ENCODE results near the gene PAPSS2. TPM values are rescaled to one million over a fixed set of nuclear protein-coding genes. Genes with fewer than 3 reads are reported as not detected.
"Not testable (repeated sequence)": the region's sequence is repeated elsewhere in the genome, so short reads cannot be mapped to it uniquely, and the experiment has no call there.

The PAPSS2 gene
- total RNA-seq, 1 donor from 2014 or later, result 8.9 TPM

GRCh38 chr10:87640043-87640442, 19.6 kb upstream of the PAPSS2 start:
- no peak overlapping the region for H3K4me3 ChIP-seq (ENCODE audit: low read length in 3 of 3)
- no peaks in the 10 kb centered on the region for H3K9me3 ChIP-seq (ENCODE audit: control insufficient read depth in 3 of 3, low read length in 3 of 3)
- H3K27me3 ChIP-seq (ENCODE audit: control insufficient read depth in 3 of 3, insufficient read depth in 3 of 3, low read length in 3 of 3), result no peaks in the 10 kb centered on the region
- no peak overlapping the region for H3K27ac ChIP-seq (ENCODE audit: low read depth, low read length)
- no peaks in the 10 kb centered on the region for H3K36me3 ChIP-seq (ENCODE audit: control insufficient read depth in 3 of 3, insufficient read depth in 3 of 3, low read length in 3 of 3)
- H3K4me1 ChIP-seq (ENCODE audit: control insufficient read depth in 3 of 3, insufficient read depth in 3 of 3, low read length in 3 of 3), result no peaks in the 10 kb centered on the region
- no peak overlapping the region for H3K9ac ChIP-seq (ENCODE audit: low read depth in 1 of 3, low read length in 3 of 3)

GRCh38 chr10:87642486-87642885, 17.2 kb upstream of the PAPSS2 start:
- no peaks in the 10 kb centered on the region for H3K4me1 ChIP-seq (ENCODE audit: control insufficient read depth in 3 of 3, insufficient read depth in 3 of 3, low read length in 3 of 3)
- no peak overlapping the region for H3K4me3 ChIP-seq (ENCODE audit: low read length in 3 of 3)
- H3K27me3 ChIP-seq (ENCODE audit: control insufficient read depth in 3 of 3, insufficient read depth in 3 of 3, low read length in 3 of 3), result no peaks in the 10 kb centered on the region
- H3K9ac ChIP-seq (ENCODE audit: low read depth in 1 of 3, low read length in 3 of 3), result no peak overlapping the region
- H3K36me3 ChIP-seq (ENCODE audit: control insufficient read depth in 3 of 3, insufficient read depth in 3 of 3, low read length in 3 of 3), result no peaks in the 10 kb centered on the region
- no peak overlapping the region for H3K27ac ChIP-seq (ENCODE audit: low read depth, low read length)
- no peaks in the 10 kb centered on the region for H3K9me3 ChIP-seq (ENCODE audit: control insufficient read depth in 3 of 3, low read length in 3 of 3)

GRCh38 chr10:87642988-87643387, 16.7 kb upstream of the PAPSS2 start:
- no peaks in the 10 kb centered on the region for H3K36me3 ChIP-seq (ENCODE audit: control insufficient read depth in 3 of 3, insufficient read depth in 3 of 3, low read length in 3 of 3)
- no peak overlapping the region for H3K4me3 ChIP-seq (ENCODE audit: low read length in 3 of 3)
- H3K4me1 ChIP-seq (ENCODE audit: control insufficient read depth in 3 of 3, insufficient read depth in 3 of 3, low read length in 3 of 3), result no peaks in the 10 kb centered on the region
- no peak overlapping the region for H3K27ac ChIP-seq (ENCODE audit: low read depth, low read length)
- no peaks in the 10 kb centered on the region for H3K9me3 ChIP-seq (ENCODE audit: control insufficient read depth in 3 of 3, low read length in 3 of 3)
- H3K27me3 ChIP-seq (ENCODE audit: control insufficient read depth in 3 of 3, insufficient read depth in 3 of 3, low read length in 3 of 3), result no peaks in the 10 kb centered on the region
- no peak overlapping the region for H3K9ac ChIP-seq (ENCODE audit: low read depth in 1 of 3, low read length in 3 of 3)

GRCh38 chr10:87643920-87644319, 15.8 kb upstream of the PAPSS2 start:
- Histone ChIP-seq H3K4me1 (ENCODE audit: control insufficient read depth in 3 of 3, insufficient read depth in 3 of 3, low read length in 3 of 3) (no peaks in the 10 kb centered on the region), H3K36me3 (ENCODE audit: control insufficient read depth in 3 of 3, insufficient read depth in 3 of 3, low read length in 3 of 3) (no peaks in the 10 kb centered on the region), H3K27ac (ENCODE audit: low read depth, low read length) (no peak overlapping the region), H3K9ac (ENCODE audit: low read depth in 1 of 3, low read length in 3 of 3) (no peak overlapping the region), H3K9me3 (ENCODE audit: control insufficient read depth in 3 of 3, low read length in 3 of 3) (no peaks in the 10 kb centered on the region), H3K27me3 (ENCODE audit: control insufficient read depth in 3 of 3, insufficient read depth in 3 of 3, low read length in 3 of 3) (no peaks in the 10 kb centered on the region), H3K4me3 (ENCODE audit: low read length in 3 of 3) (no peak overlapping the region)

GRCh38 chr10:87644500-87644899, 15.2 kb upstream of the PAPSS2 start:
- not testable (repeated sequence) for H3K4me3 ChIP-seq (ENCODE audit: low read length in 3 of 3); H3K27me3 ChIP-seq (ENCODE audit: control insufficient read depth in 3 of 3, insufficient read depth in 3 of 3, low read length in 3 of 3); H3K27ac ChIP-seq (ENCODE audit: low read depth, low read length); H3K4me1 ChIP-seq (ENCODE audit: control insufficient read depth in 3 of 3, insufficient read depth in 3 of 3, low read length in 3 of 3); H3K36me3 ChIP-seq (ENCODE audit: control insufficient read depth in 3 of 3, insufficient read depth in 3 of 3, low read length in 3 of 3); H3K9me3 ChIP-seq (ENCODE audit: control insufficient read depth in 3 of 3, low read length in 3 of 3); H3K9ac ChIP-seq (ENCODE audit: low read depth in 1 of 3, low read length in 3 of 3)

GRCh38 chr10:87646192-87646909, 13.3 kb upstream of the PAPSS2 start:
- Histone ChIP-seq H3K27me3 (ENCODE audit: control insufficient read depth in 3 of 3, insufficient read depth in 3 of 3, low read length in 3 of 3) (no peaks in the 10 kb centered on the region), H3K9ac (ENCODE audit: low read depth in 1 of 3, low read length in 3 of 3) (no peak overlapping the region), H3K27ac (ENCODE audit: low read depth, low read length) (no peak overlapping the region), H3K9me3 (ENCODE audit: control insufficient read depth in 3 of 3, low read length in 3 of 3) (no peaks in the 10 kb centered on the region), H3K36me3 (ENCODE audit: control insufficient read depth in 3 of 3, insufficient read depth in 3 of 3, low read length in 3 of 3) (no peaks in the 10 kb centered on the region), H3K4me3 (ENCODE audit: low read length in 3 of 3) (no peak overlapping the region), H3K4me1 (ENCODE audit: control insufficient read depth in 3 of 3, insufficient read depth in 3 of 3, low read length in 3 of 3) (no peaks in the 10 kb centered on the region)

- H3K9me3 ChIP-seq (ENCODE audit: control insufficient read depth in 3 of 3, low read length in 3 of 3), result no peaks in the 10 kb centered on the region
- H3K4me3 ChIP-seq (ENCODE audit: low read length in 3 of 3), result no peak overlapping the region
- no peak overlapping the region for H3K9ac ChIP-seq (ENCODE audit: low read depth in 1 of 3, low read length in 3 of 3)
- H3K27me3 ChIP-seq (ENCODE audit: control insufficient read depth in 3 of 3, insufficient read depth in 3 of 3, low read length in 3 of 3), result no peaks in the 10 kb centered on the region
- H3K4me1 ChIP-seq (ENCODE audit: control insufficient read depth in 3 of 3, insufficient read depth in 3 of 3, low read length in 3 of 3), result no peaks in the 10 kb centered on the region
- no peak overlapping the region for H3K27ac ChIP-seq (ENCODE audit: low read depth, low read length)
- H3K36me3 ChIP-seq (ENCODE audit: control insufficient read depth in 3 of 3, insufficient read depth in 3 of 3, low read length in 3 of 3), result no peaks in the 10 kb centered on the region
Measured at GRCh38 chr10:87646935-87647334, 12.7 kb upstream of the PAPSS2 start.

- Histone ChIP-seq H3K27me3 (ENCODE audit: control insufficient read depth in 3 of 3, insufficient read depth in 3 of 3, low read length in 3 of 3) (no peaks in the 10 kb centered on the region), H3K9me3 (ENCODE audit: control insufficient read depth in 3 of 3, low read length in 3 of 3) (no peaks in the 10 kb centered on the region), H3K36me3 (ENCODE audit: control insufficient read depth in 3 of 3, insufficient read depth in 3 of 3, low read length in 3 of 3) (no peaks in the 10 kb centered on the region), H3K4me1 (ENCODE audit: control insufficient read depth in 3 of 3, insufficient read depth in 3 of 3, low read length in 3 of 3) (no peaks in the 10 kb centered on the region), H3K27ac (ENCODE audit: low read depth, low read length) (no peak overlapping the region), H3K9ac (ENCODE audit: low read depth in 1 of 3, low read length in 3 of 3) (no peak overlapping the region), H3K4me3 (ENCODE audit: low read length in 3 of 3) (no peak overlapping the region)
Measured at GRCh38 chr10:87650838-87651589, 8.7 kb upstream of the PAPSS2 start.

GRCh38 chr10:87651801-87652200, 7.9 kb upstream of the PAPSS2 start:
- Histone ChIP-seq H3K9ac (ENCODE audit: low read depth in 1 of 3, low read length in 3 of 3) (no peak overlapping the region), H3K27ac (ENCODE audit: low read depth, low read length) (no peak overlapping the region), H3K27me3 (ENCODE audit: control insufficient read depth in 3 of 3, insufficient read depth in 3 of 3, low read length in 3 of 3) (no peaks in the 10 kb centered on the region), H3K4me1 (ENCODE audit: control insufficient read depth in 3 of 3, insufficient read depth in 3 of 3, low read length in 3 of 3) (no peaks in the 10 kb centered on the region), H3K4me3 (ENCODE audit: low read length in 3 of 3) (no peak overlapping the region), H3K36me3 (ENCODE audit: control insufficient read depth in 3 of 3, insufficient read depth in 3 of 3, low read length in 3 of 3) (no peaks in the 10 kb centered on the region), H3K9me3 (ENCODE audit: control insufficient read depth in 3 of 3, low read length in 3 of 3) (no peaks in the 10 kb centered on the region)

GRCh38 chr10:87652261-87652660, 7.4 kb upstream of the PAPSS2 start:
- no peak overlapping the region for H3K9ac ChIP-seq (ENCODE audit: low read depth in 1 of 3, low read length in 3 of 3)
- no peaks in the 10 kb centered on the region for H3K4me1 ChIP-seq (ENCODE audit: control insufficient read depth in 3 of 3, insufficient read depth in 3 of 3, low read length in 3 of 3)
- H3K27ac ChIP-seq (ENCODE audit: low read depth, low read length), result no peak overlapping the region
- H3K36me3 ChIP-seq (ENCODE audit: control insufficient read depth in 3 of 3, insufficient read depth in 3 of 3, low read length in 3 of 3), result no peaks in the 10 kb centered on the region
- H3K27me3 ChIP-seq (ENCODE audit: control insufficient read depth in 3 of 3, insufficient read depth in 3 of 3, low read length in 3 of 3), result no peaks in the 10 kb centered on the region
- H3K4me3 ChIP-seq (ENCODE audit: low read length in 3 of 3), result no peak overlapping the region
- H3K9me3 ChIP-seq (ENCODE audit: control insufficient read depth in 3 of 3, low read length in 3 of 3), result no peaks in the 10 kb centered on the region

All from skeletal muscle tissue (tissue), 4 donors.